Panc1 (cell line): ENCODE data around the gene NHEJ1. TPM values are rescaled to one million over a fixed set of nuclear protein-coding genes. Genes with fewer than 3 reads are reported as not detected.
A peak's percentile ranks its signal among the peaks of the same experiment; 100 is the strongest.

Experiments
- ATAC-seq: fragments of 200-7000 bp; cut with Tn5 transposase; 2 replicates; pipeline ENCODE4 v1.9.1; 2020; ENCODE audit warnings: mild to moderate bottlenecking, moderate library complexity
- BruUV-seq: library from RNA; stranded (reverse); fragments of 400-500 nt; replicated peaks from 2 replicates; lab custom pipeline; 2021; lab: Mats Ljungman, UMichigan
- CTCF ChIA-PET: fragments of 300-600 bp; sonication (Branson Sonifier 250); formaldehyde crosslinking; loops from one replicate; lab custom pipeline; 2022; ENCODE audit warnings: antibody characterized with exemption; lab: Charles Lee
- POLR2A ChIA-PET: fragments of 300-600 bp; sonication (Branson Sonifier 250); formaldehyde crosslinking; loops from one replicate; lab custom pipeline; 2022; ENCODE audit warnings: antibody characterized with exemption; lab: Charles Lee
- DNase-seq: peaks from one replicate; pipeline ENCODE4 v3.0.0-alpha.2; 2010; ENCODE audit warnings: low read depth, low spot score
- H3K27ac ChIP-seq: 2 replicates; pipeline ENCODE4 v1.5.1; 2011; ENCODE audit warnings: mild to moderate bottlenecking, low read length, inconsistent platforms
- H3K27me3 ChIP-seq: fragments of 200-500 bp; sonication (Bioruptor generic); 2 replicates; pipeline ENCODE4 v1.6.0; 2014; ENCODE audit warnings: low read length, inconsistent platforms; ENCODE audit not compliant: control insufficient read depth, insufficient read depth
- H3K36me3 ChIP-seq: fragments of 200-500 bp; sonication (Bioruptor generic); 2 replicates; pipeline ENCODE4 v1.5.1; 2014; ENCODE audit warnings: inconsistent platforms, mild to moderate bottlenecking, low read length, moderate library complexity; ENCODE audit not compliant: control insufficient read depth, insufficient read depth
- H3K4me1 ChIP-seq: 2 replicates; pipeline ENCODE4 v1.5.1; 2011; ENCODE audit warnings: inconsistent platforms, mild to moderate bottlenecking, low read length, moderate library complexity; ENCODE audit not compliant: control insufficient read depth, insufficient read depth
- H3K4me3 ChIP-seq, 2 experiments: 2 replicates each; pipeline ENCODE4 v1.5.1; 2011 to 2012; ENCODE audit warnings: low read depth in 2 of 2, low read length in 2 of 2, mild to moderate bottlenecking in 2 of 2, inconsistent platforms in 1 of 2, moderate library complexity in 1 of 2
- H3K9me3 ChIP-seq: fragments of 200-500 bp; sonication (Bioruptor generic); 2 replicates; pipeline ENCODE4 v1.5.1; 2014; ENCODE audit warnings: low read depth, mild to moderate bottlenecking, inconsistent platforms, low read length, moderate library complexity; ENCODE audit not compliant: control insufficient read depth, insufficient read depth
- CTCF ChIP-seq: fragments of 450-650 bp; IDR thresholded peaks from 2 replicates; pipeline ENCODE4 v1.5.1; 2017; ENCODE audit warnings: mild to moderate bottlenecking
- POLR2AphosphoS5 ChIP-seq: IDR thresholded peaks from 2 replicates; pipeline ENCODE4 v1.6.1; 2012; ENCODE audit warnings: mild to moderate bottlenecking, low read depth, low read length, moderate library complexity
- SIN3A ChIP-seq: IDR thresholded peaks from 2 replicates; pipeline ENCODE4 v1.6.1; 2012; ENCODE audit warnings: low read depth, mild to moderate bottlenecking, low read length, moderate library complexity, borderline replicate concordance; ENCODE audit not compliant: insufficient read depth
- TCF7L2 ChIP-seq: IDR thresholded peaks from 2 replicates; pipeline ENCODE4 v1.6.1; 2011; ENCODE audit warnings: mild to moderate bottlenecking, low read depth, low read length, inconsistent platforms
- in situ Hi-C: cut with HindIII; loops from 2 replicates; pipeline ENCODE4 v1.10.0; 2016; ENCODE audit warnings: low sequenced_read_pairs, low pct_unique_long_range_greater_than_20kb
- intact Hi-C: fragments of 100-400 bp; cut with micrococcal nuclease; formaldehyde crosslinking; loops from one replicate; pipeline ENCODE4 v1.10.0; 2022; ENCODE audit not compliant: unreplicated experiment
- total RNA-seq: library from RNA; stranded (reverse); gene quantifications from one replicate; pipeline ENCODE4 v1.2.1, GENCODE V29; 2021; ENCODE audit not compliant: unreplicated experiment
- TF ChIP-seq, protein P1 (sequence below), 2 experiments: IDR thresholded peaks; 2 replicates each; pipeline ENCODE4 v1.6.1; 2011 to 2012; ENCODE audit warnings: low read depth in 2 of 2, control low read depth in 1 of 2, low read length in 1 of 2, mild to moderate bottlenecking in 1 of 2, moderate library complexity in 1 of 2; ENCODE audit not compliant: insufficient read depth in 1 of 2

Gene NHEJ1
- total RNA-seq, 1 experiment from 2014 or later = 18.2 TPM

GRCh38 chr2:219178377-219179175 lies 18.0 kb upstream of the NHEJ1 start:
- ATAC-seq = peak; percentile 36
- in situ Hi-C loops (no loop called here), intact Hi-C loops (no loop called here)
- no TSS peak for BruUV-seq
- Histone ChIP-seq H3K27ac (peak overlapping the region; percentile 90), H3K36me3 (peaks cover 21% of the 10 kb centered on the region), H3K4me3 (peak overlapping the region; percentile 66 to 88), H3K4me1 (peaks cover 10% of the 10 kb centered on the region), H3K9me3 (no peaks in the 10 kb centered on the region), H3K27me3 (no peaks in the 10 kb centered on the region)
- POLR2A ChIA-PET = no interaction called here
- no peak for DNase-seq
- CTCF ChIA-PET = interaction anchor here (0.6 kb wide), 1 partner anchor 308 kb away, joined by 3 read pairs; no protein-coding TSS in a partner anchor
- no peak for TF ChIP-seq POLR2AphosphoS5
- TF ChIP-seq, protein P1, sequence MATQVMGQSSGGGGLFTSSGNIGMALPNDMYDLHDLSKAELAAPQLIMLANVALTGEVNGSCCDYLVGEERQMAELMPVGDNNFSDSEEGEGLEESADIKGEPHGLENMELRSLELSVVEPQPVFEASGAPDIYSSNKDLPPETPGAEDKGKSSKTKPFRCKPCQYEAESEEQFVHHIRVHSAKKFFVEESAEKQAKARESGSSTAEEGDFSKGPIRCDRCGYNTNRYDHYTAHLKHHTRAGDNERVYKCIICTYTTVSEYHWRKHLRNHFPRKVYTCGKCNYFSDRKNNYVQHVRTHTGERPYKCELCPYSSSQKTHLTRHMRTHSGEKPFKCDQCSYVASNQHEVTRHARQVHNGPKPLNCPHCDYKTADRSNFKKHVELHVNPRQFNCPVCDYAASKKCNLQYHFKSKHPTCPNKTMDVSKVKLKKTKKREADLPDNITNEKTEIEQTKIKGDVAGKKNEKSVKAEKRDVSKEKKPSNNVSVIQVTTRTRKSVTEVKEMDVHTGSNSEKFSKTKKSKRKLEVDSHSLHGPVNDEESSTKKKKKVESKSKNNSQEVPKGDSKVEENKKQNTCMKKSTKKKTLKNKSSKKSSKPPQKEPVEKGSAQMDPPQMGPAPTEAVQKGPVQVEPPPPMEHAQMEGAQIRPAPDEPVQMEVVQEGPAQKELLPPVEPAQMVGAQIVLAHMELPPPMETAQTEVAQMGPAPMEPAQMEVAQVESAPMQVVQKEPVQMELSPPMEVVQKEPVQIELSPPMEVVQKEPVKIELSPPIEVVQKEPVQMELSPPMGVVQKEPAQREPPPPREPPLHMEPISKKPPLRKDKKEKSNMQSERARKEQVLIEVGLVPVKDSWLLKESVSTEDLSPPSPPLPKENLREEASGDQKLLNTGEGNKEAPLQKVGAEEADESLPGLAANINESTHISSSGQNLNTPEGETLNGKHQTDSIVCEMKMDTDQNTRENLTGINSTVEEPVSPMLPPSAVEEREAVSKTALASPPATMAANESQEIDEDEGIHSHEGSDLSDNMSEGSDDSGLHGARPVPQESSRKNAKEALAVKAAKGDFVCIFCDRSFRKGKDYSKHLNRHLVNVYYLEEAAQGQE (IDR thresholded peaks at IDR 0.05; ENCODE audit: insufficient read depth in 1 of 2, low read depth in 2 of 2, low read length in 1 of 2) = no peak
- TF ChIP-seq TCF7L2 = no peak
- no peak for TF ChIP-seq SIN3A
- no peak; the same call in 1 of the 2 replicates for TF ChIP-seq CTCF

GRCh38 chr2:219177552-219178376 lies 17.1 kb upstream of the NHEJ1 start, which contains the start of gene RETREG2:
TSS of gene RETREG2 (plus strand) at chr2:219178275. CDS start at chr2:219178353, 78 bp downstream.
- BruUV-seq = TSS peak; percentile 45
- H3K9me3 ChIP-seq = no peaks in the 10 kb centered on the region
- POLR2A ChIA-PET = no interaction called here
- intact Hi-C loops = no loop called here
- peak; percentile 98 for TF ChIP-seq POLR2AphosphoS5
- TF ChIP-seq, protein P1 (IDR thresholded peaks at IDR 0.05; ENCODE audit: insufficient read depth in 1 of 2, low read depth in 2 of 2, low read length in 1 of 2) = no peak
- no peak for TF ChIP-seq TCF7L2
- peak; percentile 94; the same call in 1 of the 2 replicates for TF ChIP-seq SIN3A
- TF ChIP-seq CTCF = peak; percentile 80
- peaks cover 20% of the 10 kb centered on the region for H3K36me3 ChIP-seq
- H3K27me3 ChIP-seq = no peaks in the 10 kb centered on the region
- H3K4me3 ChIP-seq = peak within 1 kb of the TSS; percentile 66 to 88
- CTCF ChIA-PET = no interaction called here
- ATAC-seq = peak; percentile 85
- H3K27ac ChIP-seq = peak within 1 kb of the TSS; percentile 98
- peak; percentile 92 for DNase-seq
- peaks cover 10% of the 10 kb centered on the region for H3K4me1 ChIP-seq
- in situ Hi-C loops = no loop called here
